Measurements from ENCODE around the gene PRKCD. TPM values are rescaled to one million over a fixed set of nuclear protein-coding genes. Genes with fewer than 3 reads are reported as not detected.
A peak's percentile ranks its signal among the peaks of the same experiment; 100 is the strongest.

Gene PRKCD
- total RNA-seq, 1 experiment from 2014 or later, result 34.3 TPM

- no peak overlapping the region for H3K4me3 ChIP-seq
- no TSS peak for BruUV-seq (replicated peaks)
- no peaks in the 10 kb centered on the region for H3K9me3 ChIP-seq (ENCODE audit: insufficient read depth, low read depth)
- no peaks in the 10 kb centered on the region for H3K27me3 ChIP-seq (ENCODE audit: insufficient read depth, low read depth)
- ChIA-PET CTCF (no interaction called here), POLR2A (ENCODE audit: unreplicated experiment) (no interaction called here)
- H3K36me3 ChIP-seq (ENCODE audit: low read depth), result no peaks in the 10 kb centered on the region
- peak overlapping the region; percentile 36; the same call in 1 of the 2 replicates for H3K4me2 ChIP-seq
- no peaks in the 10 kb centered on the region for H3K9me2 ChIP-seq (ENCODE audit: insufficient read depth)
- H3K4me1 ChIP-seq (replicated peaks; ENCODE audit: insufficient read depth), result peaks cover 99% of the 10 kb centered on the region
- no peak overlapping the region for H2AFZ ChIP-seq
- TF ChIP-seq CTCF (conservative IDR thresholded peaks at IDR 0.05), result no peak
- no peak for DNase-seq
- no peaks in the 10 kb centered on the region for H3K79me2 ChIP-seq (ENCODE audit: low read depth)
- H3F3A ChIP-seq (ENCODE audit: insufficient read depth, low read depth), result peaks cover 25% of the 10 kb centered on the region
- intact Hi-C loops (cut with micrococcal nuclease; ENCODE audit: unreplicated experiment), result no loop called here
- H4K20me1 ChIP-seq (ENCODE audit: insufficient read depth), result no peaks in the 10 kb centered on the region
- no peak overlapping the region for H3K27ac ChIP-seq
Measured at GRCh38 chr3:53151870-53152660, 8.9 kb upstream of the PRKCD start.

GRCh38 chr3:53153264-53153823 lies 7.7 kb upstream of the PRKCD start:
- no TSS peak for BruUV-seq (replicated peaks)

GRCh38 chr3:53153980-53154379 lies 7.0 kb upstream of the PRKCD start:
- H3K4me2 ChIP-seq, result peak overlapping the region; percentile 81
- no peak overlapping the region for H2AFZ ChIP-seq
- TF ChIP-seq EZH2 (IDR thresholded peaks at IDR 0.05; ENCODE audit: low read depth) (no peak), CTCF (conservative IDR thresholded peaks at IDR 0.05) (no peak)
- no peak overlapping the region for H3K4me3 ChIP-seq
- no peak overlapping the region for H3K27ac ChIP-seq
- no peaks in the 10 kb centered on the region for H3K9me3 ChIP-seq (ENCODE audit: insufficient read depth, low read depth)
- H3F3A ChIP-seq (ENCODE audit: insufficient read depth, low read depth), result peaks cover 26% of the 10 kb centered on the region
- H4K20me1 ChIP-seq (ENCODE audit: insufficient read depth), result no peaks in the 10 kb centered on the region
- no peaks in the 10 kb centered on the region for H3K27me3 ChIP-seq (ENCODE audit: insufficient read depth, low read depth)
- no TSS peak for BruUV-seq (replicated peaks)
- no peaks in the 10 kb centered on the region for H3K9me2 ChIP-seq (ENCODE audit: insufficient read depth)
- H3K4me1 ChIP-seq (replicated peaks; ENCODE audit: insufficient read depth), result peaks cover 100% of the 10 kb centered on the region
- intact Hi-C loops (cut with micrococcal nuclease; ENCODE audit: unreplicated experiment), result loop anchor here (2.0 kb wide), 1 partner anchor 19 kb away; no protein-coding TSS in a partner anchor
- H3K79me2 ChIP-seq (ENCODE audit: low read depth), result no peaks in the 10 kb centered on the region
- ChIA-PET POLR2A (ENCODE audit: unreplicated experiment) (interaction anchor here (0.5 kb wide), 1 partner anchor 9 kb away, joined by 4 read pairs; no protein-coding TSS in a partner anchor), CTCF (interaction anchor here (1.1 kb wide), 1 partner anchor 18 kb away, joined by 13 read pairs; no protein-coding TSS in a partner anchor)
- DNase-seq, result no peak
- no peaks in the 10 kb centered on the region for H3K36me3 ChIP-seq (ENCODE audit: low read depth)

More at GRCh38 chr3:53153264-53153823, 7.7 kb upstream of the PRKCD start:
- no peaks in the 10 kb centered on the region for H3K36me3 ChIP-seq (ENCODE audit: low read depth)
- ChIA-PET POLR2A (ENCODE audit: unreplicated experiment) (no interaction called here), CTCF (interaction anchor here (1.1 kb wide), 1 partner anchor 17 kb away, joined by 13 read pairs; no protein-coding TSS in a partner anchor)
- peak overlapping the region; percentile 81; the same call in 1 of the 2 replicates for H3K4me2 ChIP-seq
- TF ChIP-seq CTCF (conservative IDR thresholded peaks at IDR 0.05) (no peak), EZH2 (IDR thresholded peaks at IDR 0.05; ENCODE audit: low read depth) (no peak)
- no peak overlapping the region for H3K4me3 ChIP-seq
- peaks cover 99% of the 10 kb centered on the region for H3K4me1 ChIP-seq (replicated peaks; ENCODE audit: insufficient read depth)
- H3K79me2 ChIP-seq (ENCODE audit: low read depth), result no peaks in the 10 kb centered on the region
- no peaks in the 10 kb centered on the region for H3K9me2 ChIP-seq (ENCODE audit: insufficient read depth)
- H4K20me1 ChIP-seq (ENCODE audit: insufficient read depth), result no peaks in the 10 kb centered on the region
- H2AFZ ChIP-seq, result no peak overlapping the region
- no peaks in the 10 kb centered on the region for H3K9me3 ChIP-seq (ENCODE audit: insufficient read depth, low read depth)
- H3K27me3 ChIP-seq (ENCODE audit: insufficient read depth, low read depth), result no peaks in the 10 kb centered on the region
- peaks cover 25% of the 10 kb centered on the region for H3F3A ChIP-seq (ENCODE audit: insufficient read depth, low read depth)
- H3K27ac ChIP-seq, result no peak overlapping the region
- no peak for DNase-seq
- intact Hi-C loops (cut with micrococcal nuclease; ENCODE audit: unreplicated experiment), result no loop called here
